ENCODE measurements around the gene ARTN. TPM values are rescaled to one million over a fixed set of nuclear protein-coding genes. Genes with fewer than 3 reads are reported as not detected.

Gene ARTN
- total and polyA plus RNA-seq, 3 experiments from 2014 or later = 0.22 to 0.49 TPM; not detected in 1

DNA sequence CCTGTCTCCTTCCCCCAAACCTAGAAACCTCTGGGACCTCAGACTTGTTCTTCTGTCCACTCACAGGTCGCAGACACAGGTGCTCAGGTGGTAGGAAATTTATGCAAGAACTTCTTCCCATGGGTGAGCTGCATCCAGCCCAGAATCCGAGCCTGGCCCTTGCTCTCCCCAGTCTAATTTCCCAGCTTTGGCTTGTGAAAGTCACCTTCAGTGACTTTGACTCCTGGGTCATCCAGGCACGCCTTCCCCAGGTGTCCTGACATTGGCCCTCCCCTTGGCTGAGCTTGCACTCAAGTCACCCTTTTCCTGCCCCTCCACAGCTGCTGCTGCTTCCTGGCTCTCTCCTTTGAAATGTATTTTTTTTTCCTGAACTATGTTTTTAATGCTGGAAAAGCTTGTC lies 19.8 kb downstream of the ARTN start:
- H3K27ac Mint-ChIP-seq = no peak overlapping the region
- Histone ChIP-seq H3K4me1 (ENCODE audit: insufficient read depth, low read length) (peaks cover 4% of the 10 kb centered on the region), H3K27ac (ENCODE audit: low read depth, low read length) (no peak overlapping the region), H3K36me3 (ENCODE audit: insufficient read depth, low read length) (peaks cover 10% of the 10 kb centered on the region), H3K4me3 (ENCODE audit: low read length) (no peak overlapping the region), H3K27me3 (ENCODE audit: insufficient read depth, low read length, poor library complexity, severe bottlenecking) (no peaks in the 10 kb centered on the region), H3K9me3 (ENCODE audit: low read length) (no peaks in the 10 kb centered on the region)
- ChIA-PET POLR2A (no interaction called here), CTCF (interaction anchor here (0.7 to 0.8 kb wide), 3 partner anchors 17 to 18 kb away, joined by 3 read pairs; partner anchors contain the start of gene DPH2)
- peaks cover 0 to 1% of the 10 kb centered on the region in 2 donors for H3K27me3 Mint-ChIP-seq
- peaks cover 14 to 29% (median 20%) of the 10 kb centered on the region in 3 donors for H3K4me1 Mint-ChIP-seq
- H3K36me3 Mint-ChIP-seq = peaks cover 0 to 34% (median 11%) of the 10 kb centered on the region in 3 donors
- peak overlapping the region in 1 of 7 donors; percentile 8 for H3K4me3 Mint-ChIP-seq
- no peaks in the 10 kb centered on the region for H3K9me3 Mint-ChIP-seq
- no peak for DNase-seq

DNA sequence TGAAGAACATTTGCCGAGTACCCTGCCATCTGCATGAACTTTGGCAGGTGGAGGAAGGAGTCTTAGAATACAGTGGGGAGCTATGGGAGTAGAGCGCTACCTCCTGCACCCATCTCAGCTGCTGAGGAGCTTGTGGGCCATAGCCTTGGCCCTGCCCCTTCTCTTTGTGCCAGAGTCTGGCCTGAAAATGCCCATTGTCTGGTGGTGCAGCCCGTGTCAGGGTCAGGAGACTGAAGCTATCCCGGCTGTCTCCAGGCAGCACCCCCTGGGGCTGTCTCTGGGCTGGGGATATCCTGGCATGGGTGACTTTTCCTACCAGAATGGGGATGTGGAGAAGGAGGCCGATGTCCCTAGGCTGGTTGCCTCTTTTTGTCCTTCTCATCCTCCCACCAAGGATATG lies 20.4 kb downstream of the ARTN start:
- Mint-ChIP-seq H3K27ac (no peak overlapping the region), H3K9me3 (no peaks in the 10 kb centered on the region), H3K4me1 (peaks cover 11 to 24% (median 14%) of the 10 kb centered on the region in 3 donors), H3K27me3 (peaks cover 0 to 1% of the 10 kb centered on the region in 2 donors), H3K4me3 (no peak overlapping the region), H3K36me3 (peaks cover 0 to 41% (median 14%) of the 10 kb centered on the region in 3 donors)
- CTCF ChIA-PET = interaction anchor here (0.7 to 0.8 kb wide), 2 partner anchors 16 to 19 kb away, joined by 3 read pairs; partner anchors contain the start of gene DPH2
- Histone ChIP-seq H3K4me3 (ENCODE audit: low read length) (no peak overlapping the region), H3K4me1 (ENCODE audit: insufficient read depth, low read length) (no peaks in the 10 kb centered on the region), H3K27me3 (ENCODE audit: insufficient read depth, low read length, poor library complexity, severe bottlenecking) (no peaks in the 10 kb centered on the region), H3K36me3 (ENCODE audit: insufficient read depth, low read length) (peaks cover 16% of the 10 kb centered on the region), H3K9me3 (ENCODE audit: low read length) (no peaks in the 10 kb centered on the region), H3K27ac (ENCODE audit: low read depth, low read length) (no peak overlapping the region)
- DNase-seq = no peak
- POLR2A ChIA-PET = no interaction called here

- Histone ChIP-seq H3K4me3 (ENCODE audit: low read length) (no peak overlapping the region), H3K4me1 (ENCODE audit: insufficient read depth, low read length) (no peaks in the 10 kb centered on the region), H3K36me3 (ENCODE audit: insufficient read depth, low read length) (peaks cover 18% of the 10 kb centered on the region), H3K9me3 (ENCODE audit: low read length) (no peaks in the 10 kb centered on the region), H3K27me3 (ENCODE audit: insufficient read depth, low read length, poor library complexity, severe bottlenecking) (no peaks in the 10 kb centered on the region), H3K27ac (ENCODE audit: low read depth, low read length) (no peak overlapping the region)
- Mint-ChIP-seq H3K4me3 (no peak overlapping the region), H3K27ac (peak overlapping the region in 1 of 8 donors; percentile 33), H3K4me1 (peaks cover 2 to 12% (median 3%) of the 10 kb centered on the region in 3 donors), H3K27me3 (peaks cover 0 to 1% of the 10 kb centered on the region in 2 donors), H3K36me3 (peaks cover 0 to 42% (median 10%) of the 10 kb centered on the region in 3 donors), H3K9me3 (no peaks in the 10 kb centered on the region)
- POLR2A ChIA-PET = no interaction called here
- DNase-seq = no peak
- CTCF ChIA-PET = interaction anchor here (1.7 kb wide), 1 partner anchor 22 kb away, joined by 6 read pairs; no protein-coding TSS in a partner anchor
Measured at GRCh38 chr1:43956234-43956633, 22.6 kb downstream of the ARTN start.

- H3K27ac Mint-ChIP-seq = no peak overlapping the region
- POLR2A ChIA-PET = no interaction called here
- no peak for DNase-seq
- H3K9me3 Mint-ChIP-seq = no peaks in the 10 kb centered on the region
- Histone ChIP-seq H3K27ac (ENCODE audit: low read depth, low read length) (no peak overlapping the region), H3K4me1 (ENCODE audit: insufficient read depth, low read length) (no peaks in the 10 kb centered on the region), H3K36me3 (ENCODE audit: insufficient read depth, low read length) (peaks cover 19% of the 10 kb centered on the region), H3K9me3 (ENCODE audit: low read length) (no peaks in the 10 kb centered on the region), H3K4me3 (ENCODE audit: low read length) (no peak overlapping the region), H3K27me3 (ENCODE audit: insufficient read depth, low read length, poor library complexity, severe bottlenecking) (no peaks in the 10 kb centered on the region)
- CTCF ChIA-PET = interaction anchor here (0.8 to 1.4 kb wide), 2 partner anchors 10 to 13 kb away, joined by 3 read pairs; no protein-coding TSS in a partner anchor
- peaks cover 0 to 1% of the 10 kb centered on the region in 2 donors for H3K27me3 Mint-ChIP-seq
- H3K4me3 Mint-ChIP-seq = no peak overlapping the region
- peaks cover 0 to 4% (median 0%) of the 10 kb centered on the region in 3 donors for H3K4me1 Mint-ChIP-seq
- peaks cover 0 to 52% (median 15%) of the 10 kb centered on the region in 3 donors for H3K36me3 Mint-ChIP-seq
Measured at GRCh38 chr1:43957407-43958040, 23.9 kb downstream of the ARTN start.

GRCh38 chr1:43958351-43959255 lies 25.0 kb downstream of the ARTN start:
- H3K4me1 ChIP-seq (ENCODE audit: insufficient read depth, low read length) = no peaks in the 10 kb centered on the region
- no peaks in the 10 kb centered on the region for H3K9me3 ChIP-seq (ENCODE audit: low read length)
- Mint-ChIP-seq H3K4me3 (no peak overlapping the region), H3K9me3 (no peaks in the 10 kb centered on the region), H3K36me3 (peaks cover 0 to 57% (median 16%) of the 10 kb centered on the region in 3 donors), H3K4me1 (peaks cover 0 to 4% (median 0%) of the 10 kb centered on the region in 3 donors), H3K27me3 (peaks cover 0 to 1% of the 10 kb centered on the region in 2 donors), H3K27ac (no peak overlapping the region)
- POLR2A ChIA-PET = no interaction called here
- H3K27ac ChIP-seq (ENCODE audit: low read depth, low read length) = no peak overlapping the region
- CTCF ChIA-PET = interaction anchor here (0.8 to 1.4 kb wide), 3 partner anchors 11 to 46 kb away, joined by 3 read pairs; no protein-coding TSS in a partner anchor
- DNase-seq = no peak
- peaks cover 22% of the 10 kb centered on the region for H3K36me3 ChIP-seq (ENCODE audit: insufficient read depth, low read length)
- H3K4me3 ChIP-seq (ENCODE audit: low read length) = no peak overlapping the region
- no peaks in the 10 kb centered on the region for H3K27me3 ChIP-seq (ENCODE audit: insufficient read depth, low read length, poor library complexity, severe bottlenecking)

GRCh38 chr1:43960798-43961197 lies 27.2 kb downstream of the ARTN start:
- H3K27me3 Mint-ChIP-seq = no peaks in the 10 kb centered on the region
- peaks cover 0 to 55% (median 16%) of the 10 kb centered on the region in 3 donors for H3K36me3 Mint-ChIP-seq
- Histone ChIP-seq H3K4me1 (ENCODE audit: insufficient read depth, low read length) (no peaks in the 10 kb centered on the region), H3K27me3 (ENCODE audit: insufficient read depth, low read length, poor library complexity, severe bottlenecking) (no peaks in the 10 kb centered on the region), H3K27ac (ENCODE audit: low read depth, low read length) (no peak overlapping the region), H3K36me3 (ENCODE audit: insufficient read depth, low read length) (peaks cover 22% of the 10 kb centered on the region), H3K9me3 (ENCODE audit: low read length) (no peaks in the 10 kb centered on the region), H3K4me3 (ENCODE audit: low read length) (no peak overlapping the region)
- no peak overlapping the region for H3K4me3 Mint-ChIP-seq
- no peak for DNase-seq
- H3K9me3 Mint-ChIP-seq = no peaks in the 10 kb centered on the region
- H3K4me1 Mint-ChIP-seq = no peaks in the 10 kb centered on the region
- ChIA-PET CTCF (no interaction called here), POLR2A (no interaction called here)
- H3K27ac Mint-ChIP-seq = no peak overlapping the region

GRCh38 chr1:43961692-43962091 lies 28.1 kb downstream of the ARTN start:
- CTCF ChIA-PET = interaction anchor here (1.3 kb wide), 1 partner anchor 28 kb away, joined by 4 read pairs; the partner anchor contains the start of gene ARTN
- H3K4me3 ChIP-seq (ENCODE audit: low read length) = no peak overlapping the region

More at GRCh38 chr1:43961692-43962091, 28.1 kb downstream of the ARTN start:
- DNase-seq = no peak
- H3K36me3 ChIP-seq (ENCODE audit: insufficient read depth, low read length) = peaks cover 22% of the 10 kb centered on the region
- no peaks in the 10 kb centered on the region for H3K9me3 Mint-ChIP-seq
- no peaks in the 10 kb centered on the region for H3K27me3 ChIP-seq (ENCODE audit: insufficient read depth, low read length, poor library complexity, severe bottlenecking)
- H3K27ac Mint-ChIP-seq = no peak overlapping the region
- H3K9me3 ChIP-seq (ENCODE audit: low read length) = no peaks in the 10 kb centered on the region
- H3K4me1 Mint-ChIP-seq = no peaks in the 10 kb centered on the region
- H3K27ac ChIP-seq (ENCODE audit: low read depth, low read length) = no peak overlapping the region
- no peaks in the 10 kb centered on the region for H3K4me1 ChIP-seq (ENCODE audit: insufficient read depth, low read length)
- POLR2A ChIA-PET = no interaction called here
- H3K4me3 Mint-ChIP-seq = no peak overlapping the region
- no peaks in the 10 kb centered on the region for H3K27me3 Mint-ChIP-seq
- H3K36me3 Mint-ChIP-seq = peaks cover 0 to 55% (median 16%) of the 10 kb centered on the region in 3 donors
